Caki2 (cell line): ENCODE results near the gene TEX13B. TPM values are rescaled to one million over a fixed set of nuclear protein-coding genes. Genes with fewer than 3 reads are reported as not detected.
"Not testable (repeated sequence)": the region's sequence is repeated elsewhere in the genome, so short reads cannot be mapped to it uniquely, and the experiment has no call there.

Experiments used
- DNase-seq: peaks from one replicate; pipeline ENCODE4 v3.0.0-alpha.2; 2015; ENCODE audit warnings: low read depth
- in situ Hi-C: cut with HindIII; loops from 2 replicates; pipeline ENCODE4 v1.10.0; 2016; ENCODE audit warnings: low sequenced_read_pairs, low pct_unique_long_range_greater_than_20kb, mixed read lengths
- total RNA-seq: library from RNA; depleted of rRNA; stranded (reverse); fragments of >200 nt; shearing (Covaris generic); gene quantifications from 2 replicates; pipeline ENCODE4 v1.2.3, GENCODE V29; 2014; ENCODE audit warnings: low replicate concordance; rRNA removed

The TEX13B gene
- total RNA-seq, 1 experiment from 2014 or later = not detected

DNA sequence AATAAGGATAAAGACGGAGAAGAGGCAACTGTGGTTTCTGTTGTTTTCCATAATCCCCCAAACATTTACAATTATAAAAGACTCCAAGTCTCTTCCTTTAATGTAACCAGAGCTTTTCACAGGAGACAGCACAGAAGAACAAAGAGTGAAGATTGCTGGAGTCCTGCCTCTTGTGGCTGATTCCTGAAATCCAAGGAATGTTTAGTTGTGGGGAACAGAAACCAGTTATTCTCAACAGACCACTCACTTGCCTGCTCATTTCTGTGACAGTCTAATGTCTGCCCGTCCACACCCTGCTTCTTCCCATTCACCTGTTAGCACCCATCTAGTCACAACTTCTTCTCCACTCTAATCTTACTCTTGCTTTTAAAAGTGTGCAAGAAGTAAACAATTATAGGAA, 12.1 kb downstream of the TEX13B start:
- in situ Hi-C loops = no loop called here
- no peak for DNase-seq

DNA sequence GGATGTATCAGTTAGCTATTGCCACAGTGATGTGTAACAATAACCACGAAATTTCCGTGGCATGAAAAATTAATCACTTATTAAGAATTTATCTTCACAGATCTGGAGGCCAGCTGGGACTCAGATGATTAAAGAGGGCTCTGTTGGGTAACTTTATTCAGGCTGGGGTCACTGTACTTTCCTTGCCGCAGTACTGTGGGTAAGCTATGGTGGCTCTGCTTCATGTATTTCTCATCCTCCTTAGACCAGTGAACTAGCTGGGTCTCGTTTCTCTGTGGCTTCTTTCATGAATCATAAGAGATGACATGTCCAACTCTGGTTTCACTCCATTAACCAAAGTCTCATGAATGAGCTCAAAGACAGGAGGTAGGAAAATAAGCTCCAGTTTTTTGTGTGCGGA, 13.5 kb downstream of the TEX13B start:
- in situ Hi-C loops = no loop called here
- peak; percentile 5 for DNase-seq

DNA sequence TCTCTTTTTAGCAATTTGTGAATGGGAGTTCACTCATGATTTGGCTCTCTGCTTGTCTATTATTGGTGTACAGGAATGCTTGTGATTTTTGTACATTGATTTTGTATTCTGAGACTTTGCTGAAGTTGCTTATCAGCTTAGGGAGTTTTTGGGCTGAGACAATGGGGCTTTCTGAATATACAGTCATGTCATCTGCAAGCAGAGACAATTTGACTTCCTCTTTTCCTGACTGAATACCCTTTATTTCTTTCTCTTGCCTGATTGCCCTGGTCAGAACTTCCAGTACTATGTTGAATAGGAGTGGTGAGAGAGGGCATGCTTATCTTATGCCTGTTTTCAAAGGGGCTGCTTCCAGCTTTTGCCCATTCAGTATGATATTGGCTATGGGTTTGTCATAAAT, 26.8 kb downstream of the TEX13B start:
- in situ Hi-C loops, DNase-seq: not testable (repeated sequence)

DNA sequence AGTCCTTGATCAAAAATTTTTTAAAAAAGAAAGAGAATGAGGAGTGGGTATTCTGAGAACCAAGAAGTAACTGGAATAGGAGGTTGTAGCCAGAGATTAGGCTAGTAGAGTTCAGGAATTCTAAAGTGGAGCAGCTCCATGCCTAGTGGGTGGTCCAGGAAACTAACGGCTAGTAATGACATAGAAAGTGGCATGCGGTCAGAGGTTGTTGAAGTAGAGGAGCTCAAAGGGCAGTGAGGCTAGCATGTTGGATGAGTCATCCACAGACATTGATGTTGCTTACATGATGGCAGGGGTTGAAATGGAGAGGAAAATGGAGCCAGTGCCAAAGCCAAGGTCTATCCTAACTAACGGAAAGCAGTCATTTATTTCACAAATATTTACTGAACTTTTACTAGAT, 42.1 kb downstream of the TEX13B start:
- DNase-seq = no peak
- in situ Hi-C loops = no loop called here

DNA sequence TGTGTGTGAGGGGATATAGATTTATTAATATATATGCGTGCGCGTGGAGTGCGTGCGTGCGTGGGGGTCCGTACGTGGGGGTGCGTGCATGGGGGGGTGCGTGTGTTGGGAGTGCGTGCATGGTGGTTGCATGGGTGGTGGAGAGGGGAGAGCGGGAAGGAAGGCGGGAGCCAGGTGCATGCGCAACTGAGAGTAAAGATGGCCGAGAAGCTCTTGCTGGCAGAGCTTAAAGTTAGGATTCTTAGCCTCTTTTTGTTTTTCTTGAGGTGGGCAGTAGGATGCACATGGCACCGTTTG, 45.8 kb downstream of the TEX13B start:
- peak; percentile 16 for DNase-seq
- in situ Hi-C loops = no loop called here

DNA sequence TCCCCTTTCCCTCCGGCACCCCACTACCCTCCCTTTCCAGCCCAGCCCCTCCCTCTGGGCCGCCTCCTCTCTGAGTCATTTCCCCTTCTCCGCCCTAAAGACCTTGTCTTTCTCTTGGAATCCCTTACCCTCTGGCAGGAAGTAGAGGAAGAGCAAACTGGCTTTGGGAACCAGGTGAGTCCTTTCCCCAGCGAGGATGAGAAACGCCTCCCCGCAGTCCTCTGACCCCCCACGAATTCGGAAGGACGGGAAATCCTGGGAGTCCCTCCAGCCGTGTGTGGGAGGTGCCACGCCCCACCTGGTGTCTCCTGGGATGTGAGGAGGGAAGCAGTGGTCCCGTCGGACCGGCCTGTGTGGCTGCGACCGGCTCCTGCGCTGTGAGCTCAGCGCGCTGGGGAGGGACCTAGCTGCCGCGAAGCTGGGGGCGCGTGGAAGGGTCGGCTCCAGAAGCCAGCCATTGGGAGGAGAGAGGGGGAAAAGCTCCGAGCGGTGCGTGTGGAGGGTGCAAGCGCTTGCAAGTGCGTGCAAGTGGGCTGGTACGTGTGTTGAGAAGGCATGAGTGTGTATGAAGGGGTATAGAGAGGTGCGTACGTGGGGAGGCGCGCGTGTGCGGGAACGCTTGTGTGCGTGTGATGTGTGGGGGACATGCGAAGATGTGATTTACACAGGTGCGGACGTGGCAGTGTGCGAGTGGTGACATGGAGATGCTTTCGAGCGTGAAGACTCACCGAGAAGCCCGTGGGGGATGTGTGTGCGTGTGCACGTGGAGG, 46.3 kb downstream of the TEX13B start:
- peak; percentile 63 for DNase-seq
- in situ Hi-C loops = no loop called here

DNA sequence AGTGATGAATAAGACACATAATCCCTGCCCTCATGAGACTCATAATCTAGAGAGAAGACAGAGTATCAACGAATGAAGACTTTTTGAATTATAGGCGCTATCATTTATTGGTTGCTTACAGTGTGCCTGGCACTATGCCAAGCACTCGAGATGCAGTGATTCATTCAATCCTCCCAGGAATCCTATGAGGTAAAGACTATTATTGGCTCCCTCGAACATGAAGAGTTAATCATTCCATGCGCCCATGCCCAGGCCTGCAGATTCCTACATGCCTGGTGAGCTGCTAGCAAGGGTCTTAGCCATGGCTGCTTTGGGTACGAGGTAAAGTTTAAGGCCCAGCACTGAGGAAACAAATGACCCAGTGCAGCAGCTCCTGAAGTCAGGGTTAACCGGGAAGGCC, 47.0 kb downstream of the TEX13B start:
- in situ Hi-C loops = no loop called here
- peak; percentile 66 for DNase-seq

DNA sequence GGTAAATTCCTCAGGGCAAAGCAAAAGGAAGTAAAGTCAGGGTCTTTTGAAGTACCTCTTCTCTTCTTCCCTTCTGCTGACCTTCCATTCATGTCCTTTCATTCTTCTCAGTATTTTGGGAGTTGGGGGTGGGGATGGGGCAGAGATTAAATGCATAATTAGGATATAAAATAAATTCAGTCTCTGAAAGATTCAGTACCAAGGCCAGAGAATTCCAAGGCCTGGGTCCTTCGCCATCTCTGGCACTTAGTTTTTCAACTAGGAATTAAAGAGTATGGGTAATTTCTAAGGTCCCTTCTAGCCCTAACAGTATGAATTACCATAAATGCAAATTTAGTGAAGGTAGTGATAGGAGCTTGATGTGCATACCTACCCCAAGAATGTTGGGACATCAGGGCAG, 47.9 kb downstream of the TEX13B start:
- no peak for DNase-seq
- in situ Hi-C loops = no loop called here

Other genes with a start within 250 kb of the TEX13B start
- gene TSC22D3, start 206.6 kb downstream of the TEX13B start, total RNA-seq = 37.9 and 57.9 TPM in 2 replicates
- gene NCBP2L, start 204.6 kb downstream of the TEX13B start, total RNA-seq = not detected in 2 replicates
- 9.3 and 15.6 TPM in 2 replicates for gene MID2, start 156.5 kb downstream of the TEX13B start, total RNA-seq
- gene VSIG1, start 62.7 kb upstream of the TEX13B start, total RNA-seq = 0.91 and 1.1 TPM in 2 replicates
- gene PSMD10, start 109.2 kb upstream of the TEX13B start, total RNA-seq = 91.7 and 126 TPM in 2 replicates
- gene ATG4A, start 109.4 kb upstream of the TEX13B start, total RNA-seq = 0.70 and 9.0 TPM in 2 replicates